LNCAP (cell line): ENCODE measurements around the gene FBXL17.

Experiments used
- TF ChIP-seq, protein P1 (sequence below): fragments of 450-650 bp; IDR thresholded peaks from 2 replicates; pipeline ENCODE4 v1.5.1; 2017; ENCODE audit warnings: mild to moderate bottlenecking

The FBXL17 gene

DNA sequence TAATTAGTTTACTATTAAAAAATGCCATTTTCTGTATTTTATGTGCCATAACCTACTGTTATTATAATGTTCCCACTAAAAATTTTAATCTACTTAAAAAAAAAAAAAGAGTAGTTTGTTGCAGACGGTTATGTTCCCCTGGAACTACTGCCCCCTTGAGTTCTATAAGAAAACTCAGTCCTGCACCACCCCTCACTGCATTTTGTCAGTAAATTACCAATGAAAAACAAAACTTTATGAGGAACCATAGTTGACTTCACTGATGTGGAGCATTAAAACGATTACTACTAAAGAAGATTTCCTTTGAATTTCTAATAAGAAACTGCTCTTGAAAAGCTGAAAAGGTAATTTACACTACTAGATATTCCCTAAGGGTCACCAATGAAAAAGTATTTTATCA is 288.7 kb downstream of the FBXL17 start:
- TF ChIP-seq, protein P1, sequence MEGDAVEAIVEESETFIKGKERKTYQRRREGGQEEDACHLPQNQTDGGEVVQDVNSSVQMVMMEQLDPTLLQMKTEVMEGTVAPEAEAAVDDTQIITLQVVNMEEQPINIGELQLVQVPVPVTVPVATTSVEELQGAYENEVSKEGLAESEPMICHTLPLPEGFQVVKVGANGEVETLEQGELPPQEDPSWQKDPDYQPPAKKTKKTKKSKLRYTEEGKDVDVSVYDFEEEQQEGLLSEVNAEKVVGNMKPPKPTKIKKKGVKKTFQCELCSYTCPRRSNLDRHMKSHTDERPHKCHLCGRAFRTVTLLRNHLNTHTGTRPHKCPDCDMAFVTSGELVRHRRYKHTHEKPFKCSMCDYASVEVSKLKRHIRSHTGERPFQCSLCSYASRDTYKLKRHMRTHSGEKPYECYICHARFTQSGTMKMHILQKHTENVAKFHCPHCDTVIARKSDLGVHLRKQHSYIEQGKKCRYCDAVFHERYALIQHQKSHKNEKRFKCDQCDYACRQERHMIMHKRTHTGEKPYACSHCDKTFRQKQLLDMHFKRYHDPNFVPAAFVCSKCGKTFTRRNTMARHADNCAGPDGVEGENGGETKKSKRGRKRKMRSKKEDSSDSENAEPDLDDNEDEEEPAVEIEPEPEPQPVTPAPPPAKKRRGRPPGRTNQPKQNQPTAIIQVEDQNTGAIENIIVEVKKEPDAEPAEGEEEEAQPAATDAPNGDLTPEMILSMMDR = peak; percentile 41; the same call in 1 of the 2 replicates

DNA sequence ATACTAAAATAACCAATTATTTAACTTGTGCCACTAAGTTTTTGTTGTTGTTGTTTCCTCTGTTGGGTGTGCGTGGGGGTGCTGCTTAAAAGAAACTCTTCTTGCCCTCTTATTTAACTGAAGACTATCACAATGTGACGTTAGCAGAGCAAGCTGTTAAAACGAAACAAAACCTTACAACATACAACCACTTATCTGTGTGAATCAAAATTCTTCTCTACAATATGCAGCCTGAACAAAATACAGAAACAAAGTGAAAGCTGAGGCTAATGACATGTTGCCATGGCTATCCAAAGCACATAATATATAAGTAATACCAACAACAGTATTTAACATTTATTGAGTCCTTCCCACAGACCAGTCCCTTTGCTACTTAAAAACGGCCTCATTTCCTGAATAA is 291.0 kb downstream of the FBXL17 start:
- TF ChIP-seq, protein P1 = no peak

DNA sequence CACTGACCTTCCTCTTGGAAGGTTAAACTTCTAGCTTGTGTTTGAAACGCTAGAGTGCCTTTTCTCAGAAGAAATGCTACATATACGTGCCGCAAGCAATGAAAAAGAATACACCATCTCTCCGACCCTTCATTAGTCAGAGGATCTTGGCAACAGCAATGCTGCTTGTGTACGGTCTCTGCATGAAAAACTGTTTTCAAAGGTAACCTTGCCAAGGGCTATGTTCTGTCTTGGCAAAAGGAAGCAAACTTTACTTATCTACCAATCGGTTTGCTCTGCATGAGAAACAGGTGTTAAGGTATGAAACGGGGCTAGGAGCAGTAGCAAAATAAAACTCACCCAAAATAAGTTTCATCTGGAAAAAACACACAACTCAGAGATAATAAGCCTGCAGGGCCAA is 297.8 kb downstream of the FBXL17 start:
- TF ChIP-seq, protein P1 = no peak

DNA sequence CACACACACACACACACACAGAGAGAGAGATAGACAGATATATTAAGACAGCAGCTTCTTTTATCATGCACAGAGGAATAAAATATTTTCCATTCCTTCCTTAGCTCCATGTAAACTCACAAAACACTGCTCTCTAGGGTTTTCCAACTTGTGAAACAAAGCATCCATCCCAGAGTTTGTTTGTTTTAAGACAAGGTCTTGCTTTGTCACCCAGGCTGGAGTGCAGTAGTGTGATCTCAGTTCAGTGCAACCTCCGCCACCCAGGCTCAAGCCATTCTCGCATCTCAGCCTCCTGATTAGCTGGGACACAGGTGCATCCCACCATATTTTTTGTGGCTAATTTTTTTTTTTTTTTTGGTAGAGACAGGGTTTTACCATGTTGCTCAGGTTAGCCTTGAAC is 298.7 kb downstream of the FBXL17 start:
- TF ChIP-seq, protein P1 = no peak

DNA sequence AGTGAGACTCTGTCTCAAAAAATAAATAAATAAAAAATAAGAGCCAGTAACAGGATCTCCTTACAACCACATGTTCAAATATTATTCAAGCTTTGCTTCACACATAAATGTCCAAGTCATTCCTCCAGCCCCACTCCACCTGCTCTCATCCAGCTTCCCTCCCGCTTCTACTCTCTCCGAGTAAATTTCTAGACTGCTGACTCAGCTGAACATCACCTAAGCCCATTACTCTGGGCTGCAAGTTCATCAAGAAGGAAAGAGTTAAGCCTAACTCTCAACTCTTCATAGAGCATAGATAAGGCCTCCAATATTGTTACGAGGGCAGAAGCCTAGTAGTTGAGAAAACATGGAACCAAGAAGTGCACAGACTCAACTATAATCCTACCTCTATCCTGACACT is 300.2 kb downstream of the FBXL17 start:
- TF ChIP-seq, protein P1 = no peak

DNA sequence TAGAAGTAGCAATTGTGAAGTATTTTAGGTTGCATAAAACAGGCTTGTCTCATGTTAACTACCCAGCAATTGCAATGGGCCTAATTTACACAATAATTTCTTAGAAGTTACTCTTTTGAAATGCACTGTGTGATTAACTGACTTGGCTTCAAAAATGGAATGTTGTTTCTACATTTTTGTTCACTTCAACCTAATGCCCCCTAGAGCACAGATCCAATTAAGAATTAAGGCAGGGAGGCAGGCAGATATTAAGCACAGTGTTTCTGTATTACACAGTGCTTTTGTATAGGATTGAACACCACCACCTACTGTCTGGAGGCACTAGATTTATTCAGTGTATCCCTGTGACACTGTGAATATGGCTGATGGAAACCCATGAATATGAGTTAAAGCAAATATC is 302.1 kb downstream of the FBXL17 start:
- TF ChIP-seq, protein P1 = no peak

DNA sequence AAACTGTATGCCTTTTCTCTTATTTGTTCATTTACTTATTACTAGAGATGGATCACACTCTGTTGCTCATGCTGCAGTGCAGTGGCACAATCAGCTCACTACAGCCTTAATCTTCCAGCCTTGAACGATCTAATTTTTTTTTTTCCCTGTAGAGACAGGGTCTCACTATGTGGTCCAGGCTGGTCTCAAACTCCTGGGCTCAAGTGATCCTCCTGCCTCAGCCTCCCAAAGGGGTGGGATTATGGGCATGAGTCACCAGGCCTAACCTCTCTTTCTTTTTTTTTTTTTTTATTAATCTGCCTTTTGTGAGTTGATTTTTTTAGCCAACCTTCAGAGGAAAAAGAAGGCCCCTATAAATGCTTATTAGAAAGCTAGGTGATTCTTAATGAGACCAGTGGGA is 303.0 kb downstream of the FBXL17 start:
- TF ChIP-seq, protein P1 = no peak

DNA sequence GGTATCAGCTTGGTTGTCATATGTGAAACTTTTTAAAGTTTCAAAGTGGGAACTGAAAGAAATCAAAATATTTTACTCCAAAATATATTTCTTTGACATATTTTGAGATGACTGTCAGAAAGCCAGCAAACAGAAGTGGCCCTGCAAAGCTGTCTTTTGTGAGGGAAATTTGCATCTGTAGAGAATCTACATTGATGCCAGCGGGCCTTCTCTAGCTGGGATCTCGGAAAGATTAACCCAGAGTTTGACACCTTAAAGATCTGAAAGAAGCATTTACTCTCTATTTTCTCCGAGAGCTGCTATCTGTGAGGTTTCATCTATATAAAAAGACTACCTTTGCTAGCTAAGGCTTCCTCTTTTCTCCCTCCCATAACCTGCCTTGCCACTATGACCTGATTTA is 303.6 kb downstream of the FBXL17 start:
- TF ChIP-seq, protein P1 = no peak
